Pulmonary artery endothelial cell (primary cell): ENCODE measurements around the gene ILF2. TPM values are rescaled to one million over a fixed set of nuclear protein-coding genes. Genes with fewer than 3 reads are reported as not detected.

Experiments used
- total RNA-seq: library from RNA; depleted of rRNA; stranded (reverse); fragments of >200 nt; gene quantifications from 2 replicates; pipeline ENCODE4 v1.2.3, GENCODE V29; 2014

ILF2 gene
- total RNA-seq, 1 donor from 2014 or later: 295 TPM

Other genes starting within 250 kb of the ILF2 start
- not detected in 2 replicates for gene S100A7, start 210.3 kb downstream of the ILF2 start, total RNA-seq
- 527 and 1,896 TPM in 2 replicates for gene S100A6, start 135.0 kb downstream of the ILF2 start, total RNA-seq
- not detected in 2 replicates for gene S100A5, start 130.1 kb downstream of the ILF2 start, total RNA-seq
- 0.60 and 0.66 TPM in 2 replicates for gene S100A4, start 125.2 kb downstream of the ILF2 start, total RNA-seq
- 0.66 and 0.85 TPM in 2 replicates for gene S100A3, start 121.7 kb downstream of the ILF2 start, total RNA-seq
- gene S100A2, start 105.1 kb downstream of the ILF2 start, total RNA-seq: 1.6 and 2.2 TPM in 2 replicates
- gene S100A16, start 57.9 kb downstream of the ILF2 start, total RNA-seq: 689 and 738 TPM in 2 replicates
- 0.14 and 0.20 TPM in 2 replicates for gene S100A14, start 54.7 kb downstream of the ILF2 start, total RNA-seq
- 62.6 and 153 TPM in 2 replicates for gene S100A13, start 43.5 kb downstream of the ILF2 start, total RNA-seq
- gene S100A1, start 42.6 kb downstream of the ILF2 start, total RNA-seq: not detected in 2 replicates
- gene CHTOP, start 36.9 kb downstream of the ILF2 start, total RNA-seq: 27.6 and 42.4 TPM in 2 replicates
- gene SNAPIN, start 12.3 kb downstream of the ILF2 start, total RNA-seq: 60.6 and 61.7 TPM in 2 replicates
- 18.5 and 33.1 TPM in 2 replicates for gene NPR1, start 7.7 kb upstream of the ILF2 start, total RNA-seq
- 20.7 and 37.0 TPM in 2 replicates for gene INTS3, start 57.1 kb upstream of the ILF2 start, total RNA-seq
- 24.5 and 26.0 TPM in 2 replicates for gene SLC27A3, start 104.4 kb upstream of the ILF2 start, total RNA-seq